ENCODE data around the gene PHOX2A. TPM values are rescaled to one million over a fixed set of nuclear protein-coding genes. Genes with fewer than 3 reads are reported as not detected.
"Not testable (repeated sequence)": the region's sequence is repeated elsewhere in the genome, so short reads cannot be mapped to it uniquely, and the experiment has no call there.

PHOX2A gene
- total and polyA plus RNA-seq, 4 experiments from 2014 or later: not detected

DNA sequence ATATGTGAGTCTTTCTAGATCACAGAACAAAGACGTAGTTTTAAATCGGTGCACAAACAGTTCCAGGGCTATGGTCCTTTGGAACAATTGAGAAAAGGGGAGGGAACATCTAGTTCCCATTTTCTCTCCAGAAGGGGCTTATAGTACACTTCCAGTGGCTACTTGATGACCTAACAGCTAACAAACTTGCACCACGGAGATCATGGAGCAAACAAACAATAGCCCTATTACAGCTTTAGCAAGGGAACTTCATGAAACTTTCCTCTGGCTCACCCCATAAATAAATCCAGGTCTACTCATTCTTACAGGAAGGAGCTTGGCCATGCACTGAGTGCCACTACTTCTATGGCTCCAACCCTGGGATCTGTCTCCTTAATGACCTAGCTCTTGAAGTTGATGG, 35.7 kb downstream of the PHOX2A start:
- Mint-ChIP-seq H3K9me3 (peaks cover 0 to 28% (median 17%) of the 10 kb centered on the region in 8 donors), H3K36me3 (peaks cover 4 to 9% of the 10 kb centered on the region in 2 donors), H3K27ac (no peak overlapping the region), H3K4me3 (no peak overlapping the region), H3K27me3 (peaks cover 3 to 15% of the 10 kb centered on the region in 2 donors), H3K4me1 (peaks cover 0 to under 1% (median 0%) of the 10 kb centered on the region in 4 donors)
- POLR2A ChIA-PET (ENCODE audit: partially characterized antibody): interaction anchor here (1.0 to 1.2 kb wide), 2 partner anchors 14 to 17 kb away, joined by 3 to 4 read pairs; no protein-coding TSS in a partner anchor
- intact Hi-C loops (cut with micrococcal nuclease): no loop called here
- Histone ChIP-seq H3K4me1 (ENCODE audit: insufficient read depth, low read length) (no peaks in the 10 kb centered on the region), H3K9me3 (ENCODE audit: control insufficient read depth in 1 of 2, low read length in 2 of 2) (no peaks in the 10 kb centered on the region), H3K27ac (ENCODE audit: low read depth, low read length) (no peak overlapping the region), H3K27me3 (ENCODE audit: insufficient read depth, low read length) (no peaks in the 10 kb centered on the region), H3K4me3 (ENCODE audit: low read length in 2 of 2) (no peak overlapping the region), H3K36me3 (ENCODE audit: insufficient read depth, low read length) (no peaks in the 10 kb centered on the region)
- no peak for DNase-seq
- CTCF ChIA-PET (ENCODE audit: partially characterized antibody): interaction anchor here (0.6 kb wide), 1 partner anchor 183 kb away, joined by 3 read pairs; no protein-coding TSS in a partner anchor

DNA sequence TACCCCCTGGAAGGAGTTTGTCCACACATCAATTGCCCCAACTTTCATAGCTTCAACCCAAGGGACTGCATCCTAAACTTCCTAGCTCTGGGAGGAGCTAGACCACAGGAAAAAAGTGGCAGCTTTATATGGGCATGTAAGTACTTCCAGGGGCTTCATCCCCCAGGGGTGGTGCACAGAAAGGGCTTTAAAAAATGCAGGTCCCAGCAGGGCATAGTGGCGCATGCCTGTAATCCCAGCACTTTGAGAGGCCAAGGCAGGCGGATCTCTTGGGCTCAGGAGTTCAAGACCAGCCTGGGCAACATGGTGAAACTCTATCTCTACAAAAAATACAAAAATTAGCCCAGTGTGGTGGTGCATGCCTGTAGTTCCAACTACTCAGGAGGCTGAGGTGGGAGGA, 37.2 kb downstream of the PHOX2A start:
- Mint-ChIP-seq H3K9me3 (peaks cover 0 to 28% (median 17%) of the 10 kb centered on the region in 8 donors), H3K27me3 (peaks cover 3 to 15% of the 10 kb centered on the region in 2 donors)
- DNase-seq; H3K4me1 Mint-ChIP-seq; H3K36me3 ChIP-seq (ENCODE audit: insufficient read depth, low read length); POLR2A ChIA-PET (ENCODE audit: partially characterized antibody); H3K4me3 ChIP-seq (ENCODE audit: low read length in 2 of 2); H3K27ac ChIP-seq (ENCODE audit: low read depth, low read length); H3K27me3 ChIP-seq (ENCODE audit: insufficient read depth, low read length); intact Hi-C loops (cut with micrococcal nuclease); H3K9me3 ChIP-seq (ENCODE audit: control insufficient read depth in 1 of 2, low read length in 2 of 2); H3K4me3 Mint-ChIP-seq; H3K27ac Mint-ChIP-seq; H3K4me1 ChIP-seq (ENCODE audit: insufficient read depth, low read length); H3K36me3 Mint-ChIP-seq: not testable (repeated sequence)
- CTCF ChIA-PET (ENCODE audit: partially characterized antibody): interaction anchor here (0.6 to 2.8 kb wide), 2 partner anchors 23 to 216 kb away, joined by 3 to 11 read pairs; no protein-coding TSS in a partner anchor

- no peaks in the 10 kb centered on the region for H3K27me3 ChIP-seq (ENCODE audit: insufficient read depth, low read length)
- no peaks in the 10 kb centered on the region for H3K4me1 ChIP-seq (ENCODE audit: insufficient read depth, low read length)
- H3K9me3 ChIP-seq (ENCODE audit: control insufficient read depth in 1 of 2, low read length in 2 of 2): no peaks in the 10 kb centered on the region
- intact Hi-C loops (cut with micrococcal nuclease): no loop called here
- H3K27me3 Mint-ChIP-seq: peaks cover 1 to 14% of the 10 kb centered on the region in 2 donors
- H3K4me3 Mint-ChIP-seq: no peak overlapping the region
- peaks cover 0 to 18% (median 12%) of the 10 kb centered on the region in 8 donors for H3K9me3 Mint-ChIP-seq
- no peak for DNase-seq
- H3K36me3 Mint-ChIP-seq: peaks cover 3 to 8% of the 10 kb centered on the region in 2 donors
- H3K27ac ChIP-seq (ENCODE audit: low read depth, low read length): no peak overlapping the region
- no peaks in the 10 kb centered on the region for H3K36me3 ChIP-seq (ENCODE audit: insufficient read depth, low read length)
- peaks cover 2 to 5% (median 3%) of the 10 kb centered on the region in 4 donors for H3K4me1 Mint-ChIP-seq
- H3K4me3 ChIP-seq (ENCODE audit: low read length in 2 of 2): no peak overlapping the region
- POLR2A ChIA-PET (ENCODE audit: partially characterized antibody): no interaction called here
- CTCF ChIA-PET (ENCODE audit: partially characterized antibody): interaction anchor here (2.8 kb wide), 1 partner anchor 21 kb away, joined by 11 read pairs; no protein-coding TSS in a partner anchor
- H3K27ac Mint-ChIP-seq: no peak overlapping the region
Observed at GRCh38 chr11:72204886-72205285, 39.1 kb downstream of the PHOX2A start.

DNA sequence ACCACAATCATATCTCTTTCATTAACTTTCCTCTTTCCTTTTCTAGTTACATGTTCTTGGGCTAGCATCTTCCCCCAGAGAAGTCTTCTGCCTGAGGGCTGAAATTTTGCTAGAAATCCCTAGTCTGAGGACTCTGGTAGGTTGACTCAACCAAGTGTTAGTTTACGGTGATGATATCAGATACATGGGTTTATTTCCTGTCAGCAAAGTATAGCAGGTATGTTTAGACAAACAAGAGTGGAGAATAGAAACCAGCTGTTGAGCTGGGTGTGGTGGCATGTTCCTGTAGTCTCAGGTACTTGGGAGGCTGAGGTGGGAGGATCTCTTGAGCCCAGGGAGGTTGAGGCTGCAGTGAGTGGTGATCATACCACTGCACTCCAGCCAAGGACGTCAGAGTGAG, 40.8 kb downstream of the PHOX2A start:
- no peaks in the 10 kb centered on the region for H3K36me3 Mint-ChIP-seq
- H3K36me3 ChIP-seq (ENCODE audit: insufficient read depth, low read length): no peaks in the 10 kb centered on the region
- H3K4me3 Mint-ChIP-seq: no peak overlapping the region
- no peak overlapping the region for H3K27ac Mint-ChIP-seq
- DNase-seq: no peak
- ChIA-PET CTCF (ENCODE audit: partially characterized antibody) (no interaction called here), POLR2A (ENCODE audit: partially characterized antibody) (no interaction called here)
- H3K27me3 Mint-ChIP-seq: peaks cover 0 to 2% of the 10 kb centered on the region in 2 donors
- no peaks in the 10 kb centered on the region for H3K9me3 ChIP-seq (ENCODE audit: control insufficient read depth in 1 of 2, low read length in 2 of 2)
- peaks cover 0 to 1% (median 0%) of the 10 kb centered on the region in 8 donors for H3K9me3 Mint-ChIP-seq
- H3K4me1 Mint-ChIP-seq: peaks cover 2 to 5% (median 3%) of the 10 kb centered on the region in 4 donors
- H3K27ac ChIP-seq (ENCODE audit: low read depth, low read length): no peak overlapping the region
- no peaks in the 10 kb centered on the region for H3K4me1 ChIP-seq (ENCODE audit: insufficient read depth, low read length)
- intact Hi-C loops (cut with micrococcal nuclease): no loop called here
- H3K4me3 ChIP-seq (ENCODE audit: low read length in 2 of 2): no peak overlapping the region
- no peaks in the 10 kb centered on the region for H3K27me3 ChIP-seq (ENCODE audit: insufficient read depth, low read length)

DNA sequence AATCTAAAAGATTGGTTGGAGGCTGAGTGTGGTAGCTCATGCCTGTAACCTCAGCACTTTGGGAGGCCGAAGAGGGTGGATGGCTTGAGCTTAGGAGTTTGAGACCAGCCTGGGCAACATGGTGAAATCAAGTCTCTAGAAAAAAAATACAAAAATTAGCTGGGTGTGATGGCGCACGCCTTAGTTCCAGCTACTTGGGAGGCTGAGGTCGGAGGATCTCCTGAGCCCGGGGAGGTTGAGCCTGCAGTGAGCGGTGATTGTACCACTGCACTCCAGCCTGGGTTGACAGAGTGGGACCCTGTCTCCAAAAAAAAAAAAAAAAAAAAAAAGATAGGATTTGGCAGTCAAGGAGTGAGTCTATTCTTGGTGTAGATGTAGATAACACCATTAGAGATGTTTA, 41.4 kb downstream of the PHOX2A start:
- no peaks in the 10 kb centered on the region for H3K27me3 ChIP-seq (ENCODE audit: insufficient read depth, low read length)
- Mint-ChIP-seq H3K4me1 (peaks cover 2 to 5% (median 3%) of the 10 kb centered on the region in 4 donors), H3K27me3 (no peaks in the 10 kb centered on the region), H3K9me3 (no peaks in the 10 kb centered on the region), H3K36me3 (no peaks in the 10 kb centered on the region), H3K27ac (no peak overlapping the region), H3K4me3 (no peak overlapping the region)
- H3K36me3 ChIP-seq (ENCODE audit: insufficient read depth, low read length): no peaks in the 10 kb centered on the region
- intact Hi-C loops (cut with micrococcal nuclease): no loop called here
- no peaks in the 10 kb centered on the region for H3K4me1 ChIP-seq (ENCODE audit: insufficient read depth, low read length)
- POLR2A ChIA-PET (ENCODE audit: partially characterized antibody): no interaction called here
- CTCF ChIA-PET (ENCODE audit: partially characterized antibody): no interaction called here
- no peak overlapping the region for H3K27ac ChIP-seq (ENCODE audit: low read depth, low read length)
- DNase-seq: no peak
- no peak overlapping the region for H3K4me3 ChIP-seq (ENCODE audit: low read length in 2 of 2)
- no peaks in the 10 kb centered on the region for H3K9me3 ChIP-seq (ENCODE audit: control insufficient read depth in 1 of 2, low read length in 2 of 2)

DNA sequence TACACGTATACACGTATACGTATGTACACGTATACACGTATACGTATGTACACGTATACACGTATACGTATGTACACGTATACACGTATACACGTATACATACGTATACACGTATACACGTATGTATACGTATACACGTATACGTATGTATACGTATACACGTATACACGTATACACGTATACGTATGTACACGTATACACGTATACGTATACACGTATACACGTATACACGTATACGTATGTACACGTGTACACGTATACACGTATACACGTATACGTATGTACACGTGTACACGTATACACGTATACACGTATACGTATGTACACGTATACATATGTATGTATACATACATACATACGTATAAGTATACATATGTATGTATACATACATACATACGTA, 42.5 kb downstream of the PHOX2A start:
- intact Hi-C loops (cut with micrococcal nuclease); H3K4me3 Mint-ChIP-seq; H3K4me1 ChIP-seq (ENCODE audit: insufficient read depth, low read length); H3K4me1 Mint-ChIP-seq; H3K27me3 ChIP-seq (ENCODE audit: insufficient read depth, low read length); H3K27me3 Mint-ChIP-seq; H3K27ac ChIP-seq (ENCODE audit: low read depth, low read length); CTCF ChIA-PET (ENCODE audit: partially characterized antibody); H3K27ac Mint-ChIP-seq; H3K9me3 ChIP-seq (ENCODE audit: control insufficient read depth in 1 of 2, low read length in 2 of 2); DNase-seq; H3K36me3 ChIP-seq (ENCODE audit: insufficient read depth, low read length); H3K9me3 Mint-ChIP-seq; H3K4me3 ChIP-seq (ENCODE audit: low read length in 2 of 2); H3K36me3 Mint-ChIP-seq; POLR2A ChIA-PET (ENCODE audit: partially characterized antibody): not testable (repeated sequence)

GRCh38 chr11:72195518-72196270, 48.3 kb downstream of the PHOX2A start:
- H3K9me3 ChIP-seq (ENCODE audit: control insufficient read depth in 1 of 2, low read length in 2 of 2): no peaks in the 10 kb centered on the region
- POLR2A ChIA-PET (ENCODE audit: partially characterized antibody): no interaction called here
- no peak overlapping the region for H3K4me3 Mint-ChIP-seq

More at GRCh38 chr11:72195518-72196270, 48.3 kb downstream of the PHOX2A start:
- no peaks in the 10 kb centered on the region for H3K9me3 Mint-ChIP-seq
- Histone ChIP-seq H3K4me3 (ENCODE audit: low read length in 2 of 2) (no peak overlapping the region), H3K36me3 (ENCODE audit: insufficient read depth, low read length) (no peaks in the 10 kb centered on the region), H3K4me1 (ENCODE audit: insufficient read depth, low read length) (no peaks in the 10 kb centered on the region), H3K27ac (ENCODE audit: low read depth, low read length) (no peak overlapping the region), H3K27me3 (ENCODE audit: insufficient read depth, low read length) (no peaks in the 10 kb centered on the region)
- intact Hi-C loops (cut with micrococcal nuclease): no loop called here
- DNase-seq: no peak
- CTCF ChIA-PET (ENCODE audit: partially characterized antibody): interaction anchor here (1.8 kb wide), 1 partner anchor 12 kb away, joined by 8 read pairs; no protein-coding TSS in a partner anchor
- no peaks in the 10 kb centered on the region for H3K4me1 Mint-ChIP-seq
- H3K27ac Mint-ChIP-seq: no peak overlapping the region
- no peaks in the 10 kb centered on the region for H3K27me3 Mint-ChIP-seq
- no peaks in the 10 kb centered on the region for H3K36me3 Mint-ChIP-seq

All from CD4-positive, alpha-beta memory T cell (primary cell).